Activated CD8-positive, alpha-beta T cell treated with anti-CD3 and anti-CD28 coated beads, Interleukin-2, amount 10 ng/mL, durations not matched to agents 7 days and 5 days (primary cell): ENCODE results near the gene UTP14A. TPM values are rescaled to one million over a fixed set of nuclear protein-coding genes. Genes with fewer than 3 reads are reported as not detected.

Experiments
- ATAC-seq: fragments of 150-1000 bp; cut with Tn5 transposase; one replicate; pipeline ENCODE4 v1.10.0; 2021; ENCODE audit warnings: moderate library complexity
- CTCF ChIA-PET: fragments of 350-600 bp; sonication (Branson Sonifier 250); formaldehyde crosslinking; loops from one replicate; lab custom pipeline; 2021; ENCODE audit warnings: antibody characterized with exemption; lab: Charles Lee
- POLR2A ChIA-PET: fragments of 350-600 bp; sonication (Branson Sonifier 250); formaldehyde crosslinking; loops from one replicate; lab custom pipeline; 2021; ENCODE audit warnings: antibody characterized with exemption; lab: Charles Lee
- DNase-seq: peaks from one replicate; pipeline ENCODE4 v3.0.0-alpha.2; 2020
- H3K27ac Mint-ChIP-seq: one replicate; pipeline ENCODE4 v1.8.0; 2021; ENCODE audit warnings: mild to moderate bottlenecking, mixed read lengths
- H3K27me3 Mint-ChIP-seq: one replicate; pipeline ENCODE4 v1.8.0; 2021; ENCODE audit warnings: low read depth, mixed read lengths
- H3K36me3 Mint-ChIP-seq: one replicate; pipeline ENCODE4 v1.8.0; 2021; ENCODE audit warnings: low read depth, mixed read lengths
- H3K4me1 Mint-ChIP-seq: one replicate; pipeline ENCODE4 v1.8.0; 2021; ENCODE audit warnings: low read depth, mixed read lengths
- H3K4me3 Mint-ChIP-seq: one replicate; pipeline ENCODE4 v1.8.0; 2021; ENCODE audit warnings: mild to moderate bottlenecking, mixed read lengths
- H3K9me3 Mint-ChIP-seq: one replicate; pipeline ENCODE4 v1.8.0; 2022; ENCODE audit warnings: mixed read lengths; ENCODE audit not compliant: insufficient read depth
- total RNA-seq, 2 experiments: library from RNA; stranded (reverse); gene quantifications; one replicate each; pipeline ENCODE4 v1.2.3, GENCODE V29; 2021

The UTP14A gene
- total RNA-seq, 2 experiments from 2014 or later: 28.1 to 29.7 TPM

- ChIA-PET POLR2A (interaction anchor here (0.5 to 1.8 kb wide), 3 partner anchors 20 to 59 kb away, joined by 3 to 4 read pairs (median 3); no protein-coding TSS in a partner anchor), CTCF (interaction anchor here (1.0 to 2.0 kb wide), 3 partner anchors 24 to 129 kb away, joined by 4 to 9 read pairs (median 9); no protein-coding TSS in a partner anchor)
- Mint-ChIP-seq H3K36me3 (peaks cover 8% of the 10 kb centered on the region), H3K9me3 (no peaks in the 10 kb centered on the region), H3K4me3 (peak overlapping the region; percentile 71), H3K27ac (peak overlapping the region; percentile 92), H3K4me1 (peaks cover 5% of the 10 kb centered on the region), H3K27me3 (peaks cover 9% of the 10 kb centered on the region)
- peak; percentile 66 for ATAC-seq
- peak; percentile 82 for DNase-seq
Measured at GRCh38 chrX:129931411-129932015, 25.5 kb downstream of the UTP14A start.

GRCh38 chrX:129932016-129932820 lies 26.3 kb downstream of the UTP14A start:
- CTCF ChIA-PET: interaction anchor here (1.0 to 1.6 kb wide), 2 partner anchors 24 to 96 kb away, joined by 4 to 9 read pairs; no protein-coding TSS in a partner anchor

GRCh38 chrX:129932821-129933321 lies 26.9 kb downstream of the UTP14A start:
- POLR2A ChIA-PET: no interaction called here
- peaks cover 9% of the 10 kb centered on the region for H3K27me3 Mint-ChIP-seq
- no peaks in the 10 kb centered on the region for H3K9me3 Mint-ChIP-seq
- peaks cover 5% of the 10 kb centered on the region for H3K4me1 Mint-ChIP-seq
- CTCF ChIA-PET: no interaction called here
- no peak overlapping the region for H3K27ac Mint-ChIP-seq
- DNase-seq: no peak
- peak overlapping the region; percentile 43 for H3K4me3 Mint-ChIP-seq
- peaks cover 4% of the 10 kb centered on the region for H3K36me3 Mint-ChIP-seq
- ATAC-seq: no peak

More at GRCh38 chrX:129932016-129932820, 26.3 kb downstream of the UTP14A start:
- Mint-ChIP-seq H3K4me3 (peak overlapping the region; percentile 70), H3K27me3 (peaks cover 9% of the 10 kb centered on the region), H3K27ac (peak overlapping the region; percentile 68), H3K9me3 (no peaks in the 10 kb centered on the region), H3K4me1 (peaks cover 5% of the 10 kb centered on the region), H3K36me3 (peaks cover 4% of the 10 kb centered on the region)
- POLR2A ChIA-PET: interaction anchor here (1.8 kb wide), 1 partner anchor 26 kb away, joined by 4 read pairs; no protein-coding TSS in a partner anchor
- peak; percentile 88 for DNase-seq
- peak; percentile 82 for ATAC-seq

- DNase-seq: no peak
- ATAC-seq: no peak
- CTCF ChIA-PET: interaction anchor here (1.6 kb wide), 1 partner anchor 8 kb away, joined by 5 read pairs; no protein-coding TSS in a partner anchor
- no peak overlapping the region for H3K27ac Mint-ChIP-seq
- H3K4me3 Mint-ChIP-seq: peak overlapping the region; percentile 53
- POLR2A ChIA-PET: no interaction called here
- peaks cover 4% of the 10 kb centered on the region for H3K36me3 Mint-ChIP-seq
- peaks cover 14% of the 10 kb centered on the region for H3K27me3 Mint-ChIP-seq
- H3K4me1 Mint-ChIP-seq: peaks cover 12% of the 10 kb centered on the region
- no peaks in the 10 kb centered on the region for H3K9me3 Mint-ChIP-seq
Measured at GRCh38 chrX:129933700-129934099, 27.7 kb downstream of the UTP14A start.

GRCh38 chrX:129934461-129934860 lies 28.5 kb downstream of the UTP14A start:
- ChIA-PET CTCF (interaction anchor here (1.6 kb wide), 1 partner anchor 9 kb away, joined by 5 read pairs; no protein-coding TSS in a partner anchor), POLR2A (interaction anchor here (1.2 kb wide), 1 partner anchor 24 kb away, joined by 3 read pairs; no protein-coding TSS in a partner anchor)
- H3K27me3 Mint-ChIP-seq: peaks cover 17% of the 10 kb centered on the region
- DNase-seq (no peak), ATAC-seq (no peak)
- H3K4me3 Mint-ChIP-seq: no peak overlapping the region
- peaks cover 12% of the 10 kb centered on the region for H3K4me1 Mint-ChIP-seq
- no peaks in the 10 kb centered on the region for H3K9me3 Mint-ChIP-seq
- H3K36me3 Mint-ChIP-seq: no peaks in the 10 kb centered on the region
- no peak overlapping the region for H3K27ac Mint-ChIP-seq

- ChIA-PET POLR2A (interaction anchor here (1.2 kb wide), 1 partner anchor 23 kb away, joined by 3 read pairs; no protein-coding TSS in a partner anchor), CTCF (no interaction called here)
- ATAC-seq: no peak
- Mint-ChIP-seq H3K36me3 (no peaks in the 10 kb centered on the region), H3K4me1 (peaks cover 12% of the 10 kb centered on the region), H3K27me3 (peaks cover 17% of the 10 kb centered on the region), H3K4me3 (no peak overlapping the region), H3K9me3 (no peaks in the 10 kb centered on the region), H3K27ac (no peak overlapping the region)
- no peak for DNase-seq
Measured at GRCh38 chrX:129934952-129935351, 29.0 kb downstream of the UTP14A start.

- ChIA-PET POLR2A (no interaction called here), CTCF (no interaction called here)
- no peak for ATAC-seq
- Mint-ChIP-seq H3K36me3 (no peaks in the 10 kb centered on the region), H3K27me3 (peaks cover 20% of the 10 kb centered on the region), H3K4me3 (no peak overlapping the region), H3K9me3 (no peaks in the 10 kb centered on the region), H3K4me1 (peaks cover 15% of the 10 kb centered on the region), H3K27ac (no peak overlapping the region)
- DNase-seq: no peak
Measured at GRCh38 chrX:129938081-129938480, 32.1 kb downstream of the UTP14A start.

- Mint-ChIP-seq H3K27ac (no peak overlapping the region), H3K36me3 (no peaks in the 10 kb centered on the region), H3K27me3 (peaks cover 11% of the 10 kb centered on the region), H3K4me3 (no peak overlapping the region), H3K9me3 (no peaks in the 10 kb centered on the region), H3K4me1 (peaks cover 15% of the 10 kb centered on the region)
- POLR2A ChIA-PET: no interaction called here
- DNase-seq: no peak
- CTCF ChIA-PET: no interaction called here
- ATAC-seq: no peak
Measured at GRCh38 chrX:129939986-129940385, 34.0 kb downstream of the UTP14A start.

GRCh38 chrX:129940721-129941120 lies 34.8 kb downstream of the UTP14A start:
- Mint-ChIP-seq H3K4me1 (peaks cover 15% of the 10 kb centered on the region), H3K9me3 (no peaks in the 10 kb centered on the region), H3K27me3 (peaks cover 11% of the 10 kb centered on the region), H3K27ac (no peak overlapping the region), H3K36me3 (no peaks in the 10 kb centered on the region), H3K4me3 (no peak overlapping the region)
- no peak for ATAC-seq
- ChIA-PET CTCF (no interaction called here), POLR2A (no interaction called here)
- DNase-seq: no peak

- no peak overlapping the region for H3K4me3 Mint-ChIP-seq
- H3K9me3 Mint-ChIP-seq: no peaks in the 10 kb centered on the region
- H3K36me3 Mint-ChIP-seq: no peaks in the 10 kb centered on the region
- POLR2A ChIA-PET: no interaction called here
- no peak for ATAC-seq
- peaks cover 7% of the 10 kb centered on the region for H3K27me3 Mint-ChIP-seq
- peaks cover 8% of the 10 kb centered on the region for H3K4me1 Mint-ChIP-seq
- CTCF ChIA-PET: interaction anchor here (1.9 kb wide), 1 partner anchor 19 kb away, joined by 5 read pairs; no protein-coding TSS in a partner anchor
- no peak overlapping the region for H3K27ac Mint-ChIP-seq
- no peak for DNase-seq
Measured at GRCh38 chrX:129945131-129945530, 39.2 kb downstream of the UTP14A start.

GRCh38 chrX:129953334-129953648 lies 47.3 kb downstream of the UTP14A start:
- CTCF ChIA-PET: interaction anchor here (0.8 kb wide), 1 partner anchor 28 kb away, joined by 3 read pairs; no protein-coding TSS in a partner anchor

More at GRCh38 chrX:129953334-129953648, 47.3 kb downstream of the UTP14A start:
- DNase-seq (no peak), ATAC-seq (no peak)
- Mint-ChIP-seq H3K4me3 (peak overlapping the region; percentile 48), H3K36me3 (peaks cover 2% of the 10 kb centered on the region), H3K27me3 (peaks cover 9% of the 10 kb centered on the region), H3K4me1 (peaks cover 19% of the 10 kb centered on the region), H3K27ac (peak overlapping the region; percentile 20), H3K9me3 (no peaks in the 10 kb centered on the region)
- POLR2A ChIA-PET: interaction anchor here (0.8 to 1.4 kb wide), 2 partner anchors 14 to 20 kb away, joined by 3 read pairs; no protein-coding TSS in a partner anchor
